ENCODE results near the gene STK32C. TPM values are rescaled to one million over a fixed set of nuclear protein-coding genes. Genes with fewer than 3 reads are reported as not detected.
A peak's percentile ranks its signal among the peaks of the same experiment; 100 is the strongest.

STK32C gene
- total RNA-seq, 1 donor from 2014 or later: 15.7 TPM

DNA sequence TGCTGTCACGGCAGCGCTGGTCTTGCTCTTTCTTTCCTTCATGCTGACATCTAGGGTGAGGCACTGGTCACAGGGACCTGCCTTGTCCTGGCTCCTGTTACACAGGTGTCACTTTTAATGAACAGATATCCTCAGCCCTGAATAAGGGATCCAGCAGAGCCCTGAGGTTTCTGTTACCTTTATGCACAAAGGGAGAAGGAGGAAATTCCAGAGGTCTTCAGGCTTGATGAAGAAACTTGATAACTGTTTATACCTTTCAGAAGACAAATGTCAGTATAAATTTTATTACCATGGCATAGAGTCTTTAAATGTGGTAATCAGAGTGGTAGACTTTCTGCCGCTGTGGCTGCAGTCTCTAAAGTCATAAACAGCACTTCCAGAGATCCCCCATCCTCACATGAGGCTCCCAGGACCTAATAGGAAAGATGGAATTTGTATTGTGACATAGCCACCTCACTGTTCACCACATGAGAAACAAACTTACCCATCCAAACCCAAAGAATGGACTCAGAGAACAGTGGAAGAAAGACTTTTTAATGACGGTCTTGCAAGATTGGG, 27.0 kb upstream of the STK32C start:
- H3K9me3 Mint-ChIP-seq (ENCODE audit: unreplicated experiment): no peaks in the 10 kb centered on the region
- no peak overlapping the region for H3K27ac Mint-ChIP-seq (ENCODE audit: unreplicated experiment)
- peaks cover 8% of the 10 kb centered on the region for H3K36me3 Mint-ChIP-seq (ENCODE audit: unreplicated experiment)
- peaks cover 35% of the 10 kb centered on the region for H3K4me1 Mint-ChIP-seq (ENCODE audit: unreplicated experiment)
- no peaks in the 10 kb centered on the region for H3K27me3 Mint-ChIP-seq (ENCODE audit: unreplicated experiment)
- no peak for DNase-seq (ENCODE audit: extremely low spot score, unreplicated experiment)
- H3K4me3 Mint-ChIP-seq (ENCODE audit: unreplicated experiment): no peak overlapping the region
- TF ChIP-seq, protein P1, sequence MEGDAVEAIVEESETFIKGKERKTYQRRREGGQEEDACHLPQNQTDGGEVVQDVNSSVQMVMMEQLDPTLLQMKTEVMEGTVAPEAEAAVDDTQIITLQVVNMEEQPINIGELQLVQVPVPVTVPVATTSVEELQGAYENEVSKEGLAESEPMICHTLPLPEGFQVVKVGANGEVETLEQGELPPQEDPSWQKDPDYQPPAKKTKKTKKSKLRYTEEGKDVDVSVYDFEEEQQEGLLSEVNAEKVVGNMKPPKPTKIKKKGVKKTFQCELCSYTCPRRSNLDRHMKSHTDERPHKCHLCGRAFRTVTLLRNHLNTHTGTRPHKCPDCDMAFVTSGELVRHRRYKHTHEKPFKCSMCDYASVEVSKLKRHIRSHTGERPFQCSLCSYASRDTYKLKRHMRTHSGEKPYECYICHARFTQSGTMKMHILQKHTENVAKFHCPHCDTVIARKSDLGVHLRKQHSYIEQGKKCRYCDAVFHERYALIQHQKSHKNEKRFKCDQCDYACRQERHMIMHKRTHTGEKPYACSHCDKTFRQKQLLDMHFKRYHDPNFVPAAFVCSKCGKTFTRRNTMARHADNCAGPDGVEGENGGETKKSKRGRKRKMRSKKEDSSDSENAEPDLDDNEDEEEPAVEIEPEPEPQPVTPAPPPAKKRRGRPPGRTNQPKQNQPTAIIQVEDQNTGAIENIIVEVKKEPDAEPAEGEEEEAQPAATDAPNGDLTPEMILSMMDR (IDR thresholded peaks at IDR 0.05): no peak

DNA sequence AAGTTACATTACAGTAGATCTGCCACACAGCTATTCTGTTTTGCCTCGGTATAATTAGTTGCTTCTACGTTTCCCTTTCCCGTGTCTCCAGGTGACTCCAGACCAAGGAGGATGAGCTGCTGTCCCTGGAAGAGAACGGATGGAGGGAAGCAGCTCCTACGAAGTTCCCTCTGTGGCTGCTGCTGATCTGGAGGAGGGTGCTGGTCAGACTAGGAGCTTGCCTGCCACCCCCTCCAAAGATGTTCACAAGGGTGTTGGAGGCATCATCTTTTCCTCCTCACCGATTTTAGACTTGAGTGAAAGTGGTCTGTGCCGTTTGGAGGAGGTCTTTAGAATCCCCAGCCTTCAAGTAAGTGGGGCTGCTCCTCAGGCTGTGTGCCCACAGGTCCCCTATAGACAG, 25.6 kb upstream of the STK32C start:
- TF ChIP-seq, protein P1 (IDR thresholded peaks at IDR 0.05): no peak
- Mint-ChIP-seq H3K27ac (ENCODE audit: unreplicated experiment) (no peak overlapping the region), H3K36me3 (ENCODE audit: unreplicated experiment) (peaks cover 6% of the 10 kb centered on the region), H3K4me3 (ENCODE audit: unreplicated experiment) (peak overlapping the region; percentile 95), H3K9me3 (ENCODE audit: unreplicated experiment) (no peaks in the 10 kb centered on the region), H3K27me3 (ENCODE audit: unreplicated experiment) (no peaks in the 10 kb centered on the region), H3K4me1 (ENCODE audit: unreplicated experiment) (peaks cover 45% of the 10 kb centered on the region)
- DNase-seq (ENCODE audit: extremely low spot score, unreplicated experiment): no peak

DNA sequence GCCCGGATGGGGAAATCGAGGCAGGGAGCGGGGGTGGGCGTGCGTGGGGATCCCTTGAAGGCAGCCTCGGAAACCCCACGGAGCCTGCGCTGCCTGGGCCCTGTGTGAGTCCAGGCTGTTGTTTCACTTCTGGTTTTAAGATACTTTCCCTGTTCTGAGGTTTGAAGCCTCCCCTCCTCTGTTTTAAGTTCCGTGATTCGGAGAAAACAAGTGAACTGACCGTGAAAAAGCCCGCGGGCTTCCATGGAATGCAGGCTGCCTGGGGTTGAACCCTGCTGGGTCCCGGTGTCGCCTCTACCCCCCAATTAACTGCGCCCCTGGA, 24.6 kb upstream of the STK32C start:
- peaks cover 50% of the 10 kb centered on the region for H3K4me1 Mint-ChIP-seq (ENCODE audit: unreplicated experiment)
- peak overlapping the region; percentile 95 for H3K4me3 Mint-ChIP-seq (ENCODE audit: unreplicated experiment)
- H3K27ac Mint-ChIP-seq (ENCODE audit: unreplicated experiment): peak overlapping the region; percentile 85
- no peaks in the 10 kb centered on the region for H3K9me3 Mint-ChIP-seq (ENCODE audit: unreplicated experiment)
- DNase-seq (ENCODE audit: extremely low spot score, unreplicated experiment): no peak
- TF ChIP-seq, protein P1 (IDR thresholded peaks at IDR 0.05): no peak
- H3K36me3 Mint-ChIP-seq (ENCODE audit: unreplicated experiment): peaks cover 3% of the 10 kb centered on the region
- H3K27me3 Mint-ChIP-seq (ENCODE audit: unreplicated experiment): no peaks in the 10 kb centered on the region

DNA sequence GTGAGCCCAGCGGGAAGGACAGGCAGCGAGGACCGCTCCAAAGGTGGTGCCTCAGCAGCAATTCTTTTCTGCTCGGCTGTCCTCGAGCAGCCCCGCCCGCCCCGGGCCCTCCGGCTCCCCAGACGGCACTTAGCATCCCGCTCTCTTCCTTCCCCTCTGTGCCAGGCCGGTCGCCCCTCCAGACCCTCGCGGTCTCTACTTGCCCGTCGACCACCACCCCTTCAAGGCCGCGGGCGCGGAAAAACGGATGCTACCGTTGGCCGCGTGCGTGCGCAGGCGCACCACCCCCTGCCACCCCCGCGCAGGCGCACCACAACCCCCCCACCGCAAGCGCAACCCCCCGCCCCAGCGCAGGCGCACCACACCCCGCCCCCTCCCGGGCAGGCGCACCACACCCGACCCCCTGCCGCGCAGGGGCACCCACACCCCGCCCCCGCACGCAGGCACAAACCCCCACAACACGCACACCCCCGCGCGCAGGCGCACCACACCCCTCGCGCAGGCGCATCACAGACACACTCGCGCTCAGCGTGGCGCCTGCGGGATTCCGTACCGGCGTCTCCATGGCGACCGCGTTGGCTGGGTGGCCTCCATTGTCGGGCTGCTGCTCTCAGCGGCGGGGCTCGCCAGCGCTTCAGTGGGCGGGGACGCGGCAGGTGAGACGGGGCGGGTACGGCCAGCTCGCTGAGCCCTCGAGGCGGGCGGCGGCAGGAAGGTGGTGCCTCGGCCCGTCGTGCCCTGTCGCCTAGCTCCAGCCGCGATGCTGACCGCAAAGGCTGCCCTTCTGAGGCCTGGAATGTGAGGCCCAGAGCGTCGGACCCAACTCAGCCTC, 24.1 kb upstream of the STK32C start, which contains the start of gene LRRC27:
LRRC27 (plus strand) TSS at position 593 of the 832 bp plus-strand sequence. CDS start 1,332 bp downstream, outside the sequence.
- TF ChIP-seq, protein P1 (IDR thresholded peaks at IDR 0.05): no peak

DNA sequence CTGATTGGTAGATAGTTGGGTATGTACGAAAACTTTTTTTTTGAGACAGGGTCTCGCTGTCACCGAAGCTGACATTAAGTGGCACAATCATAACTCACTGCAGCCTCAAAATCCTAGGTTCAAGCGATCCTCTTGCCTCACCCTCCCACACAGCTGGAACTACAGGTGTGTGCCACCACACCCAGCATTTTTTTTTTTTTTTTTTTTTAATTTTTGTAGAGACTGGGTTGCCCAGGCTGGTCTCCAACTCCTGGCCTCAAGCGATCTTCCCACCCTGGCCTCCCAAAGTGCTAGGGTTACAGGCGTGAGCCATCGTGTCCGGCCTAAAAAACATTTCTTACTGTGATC, 22.7 kb upstream of the STK32C start:
- H3K9me3 Mint-ChIP-seq (ENCODE audit: unreplicated experiment): no peaks in the 10 kb centered on the region
- TF ChIP-seq, protein P1 (IDR thresholded peaks at IDR 0.05): no peak
- no peaks in the 10 kb centered on the region for H3K27me3 Mint-ChIP-seq (ENCODE audit: unreplicated experiment)
- H3K27ac Mint-ChIP-seq (ENCODE audit: unreplicated experiment): peak overlapping the region; percentile 91
- peaks cover 45% of the 10 kb centered on the region for H3K4me1 Mint-ChIP-seq (ENCODE audit: unreplicated experiment)
- no peak for DNase-seq (ENCODE audit: extremely low spot score, unreplicated experiment)
- peak overlapping the region; percentile 95 for H3K4me3 Mint-ChIP-seq (ENCODE audit: unreplicated experiment)
- H3K36me3 Mint-ChIP-seq (ENCODE audit: unreplicated experiment): peaks cover 16% of the 10 kb centered on the region

More for the DNA sequence above, 24.1 kb upstream of the STK32C start, which contains the start of gene LRRC27:
- peak; percentile 100 for DNase-seq (ENCODE audit: extremely low spot score, unreplicated experiment)
- Mint-ChIP-seq H3K4me1 (ENCODE audit: unreplicated experiment) (peaks cover 48% of the 10 kb centered on the region), H3K4me3 (ENCODE audit: unreplicated experiment) (peak within 1 kb of the TSS; percentile 95), H3K27ac (ENCODE audit: unreplicated experiment) (peak within 1 kb of the TSS; percentile 91), H3K27me3 (ENCODE audit: unreplicated experiment) (no peaks in the 10 kb centered on the region), H3K36me3 (ENCODE audit: unreplicated experiment) (peaks cover 8% of the 10 kb centered on the region), H3K9me3 (ENCODE audit: unreplicated experiment) (no peaks in the 10 kb centered on the region)
